ENCODE results near the gene APOBR. TPM values are rescaled to one million over a fixed set of nuclear protein-coding genes. Genes with fewer than 3 reads are reported as not detected.

The APOBR gene
- total RNA-seq, 2 donors from 2014 or later: 1.1 to 3.4 TPM

DNA sequence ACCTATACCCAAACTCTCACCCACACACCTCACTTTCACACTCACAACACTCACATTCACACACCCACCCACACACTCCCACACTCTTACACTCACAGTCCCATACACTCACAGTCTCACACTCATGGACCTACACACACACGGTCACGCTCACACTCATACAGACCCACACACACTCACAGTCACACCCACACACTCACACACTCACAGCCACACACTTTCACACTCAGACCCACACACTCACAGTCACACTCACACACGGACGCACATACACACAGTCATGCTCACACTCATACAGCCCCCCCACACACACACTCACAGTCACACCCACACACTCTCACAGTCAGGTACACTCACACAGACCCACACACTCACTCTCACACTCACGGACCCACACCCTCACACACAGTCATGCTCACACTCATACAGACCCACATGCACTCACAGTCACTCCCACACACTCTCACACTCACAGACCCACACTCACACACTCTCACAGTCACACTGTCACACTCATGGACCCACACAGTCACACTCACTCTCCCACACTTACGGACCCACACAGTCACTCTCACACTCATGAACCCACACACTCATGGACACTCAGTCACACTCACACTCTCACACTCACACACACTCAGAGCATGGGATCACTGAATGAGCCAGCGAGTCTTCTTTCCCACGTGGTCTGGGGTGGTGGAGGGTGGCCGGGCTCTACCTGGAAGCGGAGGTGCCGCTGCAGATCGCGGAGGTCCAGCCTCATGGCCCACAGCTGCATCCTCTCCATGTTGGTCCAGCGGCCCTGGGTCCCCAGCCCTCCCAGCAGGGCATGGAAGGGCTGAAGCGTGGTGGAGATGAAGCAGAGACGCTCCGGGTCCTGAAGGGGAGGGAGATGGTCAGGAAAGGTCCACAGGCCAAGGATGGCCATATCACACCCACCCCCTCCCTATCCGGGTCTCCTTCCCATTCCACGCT, 7.1 kb downstream of the APOBR start:
- no peaks in the 10 kb centered on the region for H3K36me3 ChIP-seq
- H3K27ac ChIP-seq: no peak overlapping the region
- H3K9me3 ChIP-seq: no peaks in the 10 kb centered on the region
- no peaks in the 10 kb centered on the region for H3K4me1 ChIP-seq (ENCODE audit: control insufficient read depth in 1 of 2, low read depth in 2 of 2)
- DNase-seq (ENCODE audit: low spot score) (no peak), ATAC-seq (ENCODE audit: insufficient number of reproducible peaks, low FRiP score, low read depth) (no peak)
- no peaks in the 10 kb centered on the region for H3K27me3 ChIP-seq (replicated peaks; ENCODE audit: insufficient read depth)
- TF ChIP-seq, protein P1, sequence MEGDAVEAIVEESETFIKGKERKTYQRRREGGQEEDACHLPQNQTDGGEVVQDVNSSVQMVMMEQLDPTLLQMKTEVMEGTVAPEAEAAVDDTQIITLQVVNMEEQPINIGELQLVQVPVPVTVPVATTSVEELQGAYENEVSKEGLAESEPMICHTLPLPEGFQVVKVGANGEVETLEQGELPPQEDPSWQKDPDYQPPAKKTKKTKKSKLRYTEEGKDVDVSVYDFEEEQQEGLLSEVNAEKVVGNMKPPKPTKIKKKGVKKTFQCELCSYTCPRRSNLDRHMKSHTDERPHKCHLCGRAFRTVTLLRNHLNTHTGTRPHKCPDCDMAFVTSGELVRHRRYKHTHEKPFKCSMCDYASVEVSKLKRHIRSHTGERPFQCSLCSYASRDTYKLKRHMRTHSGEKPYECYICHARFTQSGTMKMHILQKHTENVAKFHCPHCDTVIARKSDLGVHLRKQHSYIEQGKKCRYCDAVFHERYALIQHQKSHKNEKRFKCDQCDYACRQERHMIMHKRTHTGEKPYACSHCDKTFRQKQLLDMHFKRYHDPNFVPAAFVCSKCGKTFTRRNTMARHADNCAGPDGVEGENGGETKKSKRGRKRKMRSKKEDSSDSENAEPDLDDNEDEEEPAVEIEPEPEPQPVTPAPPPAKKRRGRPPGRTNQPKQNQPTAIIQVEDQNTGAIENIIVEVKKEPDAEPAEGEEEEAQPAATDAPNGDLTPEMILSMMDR (IDR thresholded peaks at IDR 0.05): no peak
- H3K4me3 ChIP-seq: no peak overlapping the region

DNA sequence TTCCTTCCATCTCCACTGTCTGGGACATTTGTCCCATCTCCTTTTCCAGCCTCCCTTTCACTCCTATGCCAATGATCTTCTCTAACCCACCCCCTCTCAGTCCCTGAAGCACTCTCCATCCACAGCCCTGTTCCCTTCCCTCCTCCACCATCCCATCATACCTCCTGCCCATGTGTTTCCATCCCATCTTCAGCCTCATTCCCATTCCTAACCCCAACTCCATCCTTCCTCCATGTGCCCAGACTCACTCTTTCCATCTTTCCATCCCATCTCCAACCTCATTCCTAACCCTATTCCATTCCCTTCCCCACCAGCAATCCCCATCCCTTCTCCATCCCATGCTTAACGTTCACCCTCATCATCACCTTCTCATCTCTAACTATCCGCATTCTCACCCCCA, 7.8 kb downstream of the APOBR start:
- H3K4me1 ChIP-seq (ENCODE audit: control insufficient read depth in 1 of 2, low read depth in 2 of 2): no peaks in the 10 kb centered on the region

DNA sequence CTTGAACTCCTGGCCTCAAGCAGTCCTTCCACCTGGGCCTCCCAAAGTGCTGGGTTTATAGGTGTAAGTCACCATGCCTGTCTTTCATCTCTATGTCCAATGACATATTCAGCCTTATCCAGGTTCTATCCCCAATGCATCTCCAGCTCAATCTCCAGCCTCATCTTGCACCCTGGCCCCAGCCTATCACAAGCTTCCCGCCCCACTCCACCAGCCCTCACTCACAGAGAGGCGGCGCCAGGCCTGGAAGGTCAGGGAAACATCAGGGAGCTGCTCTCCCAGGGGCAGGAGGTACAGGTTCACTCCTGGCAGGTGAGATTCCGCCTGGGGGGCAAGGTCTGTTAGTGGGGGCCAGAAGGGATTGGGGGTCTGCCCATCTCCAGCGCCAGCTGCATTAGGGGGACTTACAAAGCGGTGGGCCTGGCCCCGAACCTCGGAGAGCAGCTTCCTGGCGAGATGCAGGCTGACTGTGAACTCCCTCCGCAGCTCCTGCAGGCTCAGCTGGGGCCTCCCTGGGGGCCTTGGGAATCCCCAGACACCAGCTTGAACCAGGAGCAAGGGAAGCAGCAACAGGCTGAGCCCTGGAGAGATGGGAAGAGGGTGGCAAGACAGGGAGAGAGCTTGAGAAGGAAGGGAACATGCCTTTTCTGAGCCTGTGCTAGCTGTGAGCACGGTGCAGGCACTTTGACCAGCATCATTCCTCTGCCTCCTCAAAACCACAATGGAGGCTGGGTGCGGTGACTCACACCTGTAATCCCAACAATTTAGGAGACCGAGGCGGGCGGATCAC, 9.2 kb downstream of the APOBR start:
- Histone ChIP-seq H3K4me1 (ENCODE audit: control insufficient read depth in 1 of 2, low read depth in 2 of 2) (no peaks in the 10 kb centered on the region), H3K36me3 (no peaks in the 10 kb centered on the region), H3K4me3 (no peak overlapping the region), H3K9me3 (no peaks in the 10 kb centered on the region), H3K27me3 (replicated peaks; ENCODE audit: insufficient read depth) (no peaks in the 10 kb centered on the region), H3K27ac (no peak overlapping the region)
- no peak for DNase-seq (ENCODE audit: low spot score)
- no peak for ATAC-seq (ENCODE audit: insufficient number of reproducible peaks, low FRiP score, low read depth)
- TF ChIP-seq, protein P1 (IDR thresholded peaks at IDR 0.05): no peak

More for the DNA sequence above, 7.8 kb downstream of the APOBR start:
- no peak overlapping the region for H3K4me3 ChIP-seq
- no peak for ATAC-seq (ENCODE audit: insufficient number of reproducible peaks, low FRiP score, low read depth)
- DNase-seq (ENCODE audit: low spot score): no peak
- no peak overlapping the region for H3K27ac ChIP-seq
- no peaks in the 10 kb centered on the region for H3K9me3 ChIP-seq
- H3K27me3 ChIP-seq (replicated peaks; ENCODE audit: insufficient read depth): no peaks in the 10 kb centered on the region
- TF ChIP-seq, protein P1 (IDR thresholded peaks at IDR 0.05): no peak
- H3K36me3 ChIP-seq: no peaks in the 10 kb centered on the region

DNA sequence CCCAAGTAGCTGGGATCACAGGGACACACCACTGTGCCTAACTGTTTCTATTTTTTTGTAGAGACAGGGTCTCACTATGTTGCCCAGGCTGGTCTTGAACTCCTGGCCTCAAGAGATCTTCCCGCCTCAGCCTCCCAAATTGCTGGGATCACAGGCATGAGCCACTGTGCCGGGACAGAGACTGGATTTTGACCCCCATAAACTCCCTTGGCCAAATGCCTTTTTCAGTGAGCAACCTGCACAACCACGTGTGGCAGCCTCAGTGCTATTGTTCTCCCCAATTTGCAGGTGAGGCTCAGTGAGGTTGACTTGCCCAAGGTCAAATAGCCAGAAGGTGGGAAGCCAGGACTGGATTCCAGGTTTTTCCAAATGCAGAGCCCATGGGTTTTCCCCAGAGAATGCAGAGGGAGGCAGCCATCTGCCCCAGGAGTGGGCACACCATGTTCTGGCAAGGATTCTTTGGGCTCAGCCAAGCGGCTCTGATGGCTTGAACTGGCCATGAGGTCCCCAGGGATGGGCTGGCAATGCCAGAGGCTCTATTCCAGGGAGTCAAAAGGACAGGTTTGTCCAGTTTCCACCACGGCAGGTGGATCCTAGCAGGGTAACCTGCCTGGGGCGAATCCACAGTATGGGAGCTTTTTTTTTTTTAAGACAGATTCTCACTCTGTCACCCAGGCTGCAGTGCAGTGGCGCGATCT, 10.4 kb downstream of the APOBR start:
- DNase-seq (ENCODE audit: low spot score): no peak
- Histone ChIP-seq H3K27ac (no peak overlapping the region), H3K27me3 (replicated peaks; ENCODE audit: insufficient read depth) (no peaks in the 10 kb centered on the region), H3K4me1 (ENCODE audit: control insufficient read depth in 1 of 2, low read depth in 2 of 2) (no peaks in the 10 kb centered on the region), H3K4me3 (no peak overlapping the region), H3K9me3 (no peaks in the 10 kb centered on the region), H3K36me3 (no peaks in the 10 kb centered on the region)
- TF ChIP-seq, protein P1 (IDR thresholded peaks at IDR 0.05): no peak
- no peak for ATAC-seq (ENCODE audit: insufficient number of reproducible peaks, low FRiP score, low read depth)
